GM03348 (cell line): ENCODE measurements around the gene ARHGEF7.
"Not testable (repeated sequence)": the region's sequence is repeated elsewhere in the genome, so short reads cannot be mapped to it uniquely, and the experiment has no call there.

ENCODE experiments used
- DNase-seq: peaks from one replicate; pipeline ENCODE4 v3.0.0; 2012; ENCODE audit warnings: low spot score

ARHGEF7 gene

GRCh38 chr13:111253365-111253872 lies 138.3 kb downstream of the ARHGEF7 start:
- DNase-seq: peak; percentile 66

GRCh38 chr13:111255228-111255790 lies 140.2 kb downstream of the ARHGEF7 start:
- no peak for DNase-seq

GRCh38 chr13:111256458-111256857 lies 141.3 kb downstream of the ARHGEF7 start:
- no peak for DNase-seq

GRCh38 chr13:111256946-111257345 lies 141.8 kb downstream of the ARHGEF7 start:
- no peak for DNase-seq

GRCh38 chr13:111257899-111258298 lies 142.8 kb downstream of the ARHGEF7 start:
- not testable (repeated sequence) for DNase-seq

- no peak for DNase-seq
Observed at GRCh38 chr13:111258637-111259036, 143.5 kb downstream of the ARHGEF7 start.

GRCh38 chr13:111259058-111259457 lies 143.9 kb downstream of the ARHGEF7 start:
- DNase-seq: no peak

- no peak for DNase-seq
Observed at GRCh38 chr13:111261326-111261725, 146.2 kb downstream of the ARHGEF7 start.

- DNase-seq: no peak
Observed at GRCh38 chr13:111262281-111262680, 147.2 kb downstream of the ARHGEF7 start.

GRCh38 chr13:111262715-111263114 lies 147.6 kb downstream of the ARHGEF7 start:
- no peak for DNase-seq

GRCh38 chr13:111263566-111263965 lies 148.5 kb downstream of the ARHGEF7 start:
- no peak for DNase-seq

GRCh38 chr13:111265006-111265700 lies 150.0 kb downstream of the ARHGEF7 start:
- DNase-seq: no peak

- no peak for DNase-seq
Observed at GRCh38 chr13:111265701-111266035, 150.6 kb downstream of the ARHGEF7 start.

GRCh38 chr13:111267205-111267604 lies 152.1 kb downstream of the ARHGEF7 start:
- no peak for DNase-seq

- no peak for DNase-seq
Observed at GRCh38 chr13:111267784-111268183, 152.7 kb downstream of the ARHGEF7 start.

- no peak for DNase-seq
Observed at GRCh38 chr13:111269508-111269907, 154.4 kb downstream of the ARHGEF7 start.

GRCh38 chr13:111270126-111270525 lies 155.0 kb downstream of the ARHGEF7 start:
- DNase-seq: no peak

GRCh38 chr13:111270765-111271698 lies 155.9 kb downstream of the ARHGEF7 start:
- DNase-seq: peak; percentile 44

- no peak for DNase-seq
Observed at GRCh38 chr13:111272117-111272516, 157.0 kb downstream of the ARHGEF7 start.

GRCh38 chr13:111275382-111275781 lies 160.3 kb downstream of the ARHGEF7 start:
- no peak for DNase-seq

GRCh38 chr13:111275995-111276618 lies 161.0 kb downstream of the ARHGEF7 start:
- DNase-seq: no peak

GRCh38 chr13:111278258-111278657 lies 163.1 kb downstream of the ARHGEF7 start:
- DNase-seq: no peak
